Liver (tissue), 9 donors: Measurements from ENCODE around the gene ST3GAL3. TPM values are rescaled to one million over a fixed set of nuclear protein-coding genes. Genes with fewer than 3 reads are reported as not detected.

Experiments
- DNase-seq: peaks from one replicate; pipeline ENCODE4 v3.0.0-alpha.2; 2017; ENCODE audit warnings: low spot score
- H3K27ac ChIP-seq, 2 donors: one replicate each; pipeline ENCODE4 v1.7.0; 2013; ENCODE audit warnings: inconsistent platforms in 2 of 2, low read length in 2 of 2, control low read depth in 1 of 2, low read depth in 1 of 2, mild to moderate bottlenecking in 1 of 2
- H3K27me3 ChIP-seq, 4 donors: one replicate each; pipeline versions ENCODE4 v1.6.1 to v1.7.0; 2013; ENCODE audit warnings: low read length in 3 of 4, inconsistent platforms in 1 of 4, mild to moderate bottlenecking in 1 of 4, moderate library complexity in 1 of 4; ENCODE audit not compliant: control insufficient read depth in 4 of 4, insufficient read depth in 4 of 4
- H3K36me3 ChIP-seq, 4 donors: one replicate each; pipeline versions ENCODE4 v1.6.1 to v1.7.0; 2013; ENCODE audit warnings: low read length in 3 of 4, mild to moderate bottlenecking in 3 of 4, low read depth in 1 of 4, moderate library complexity in 1 of 4; ENCODE audit not compliant: control insufficient read depth in 4 of 4, insufficient read depth in 3 of 4
- H3K4me1 ChIP-seq, 4 donors: one replicate each; pipeline versions ENCODE4 v1.6.1 to v1.7.0; 2013; ENCODE audit warnings: low read length in 3 of 4, mild to moderate bottlenecking in 3 of 4, moderate library complexity in 1 of 4; ENCODE audit not compliant: control insufficient read depth in 4 of 4, insufficient read depth in 4 of 4
- H3K4me3 ChIP-seq, 3 donors: one replicate each; pipeline versions ENCODE4 v1.6.1 to v1.7.0; 2013; ENCODE audit warnings: low read length in 3 of 3, control low read depth in 1 of 3, low read depth in 1 of 3, mild to moderate bottlenecking in 1 of 3
- H3K9ac ChIP-seq, 2 donors: one replicate each; pipeline ENCODE4 v1.7.0; 2013; ENCODE audit warnings: low read length in 2 of 2, mild to moderate bottlenecking in 2 of 2, moderate library complexity in 2 of 2, control low read depth in 1 of 2, low read depth in 1 of 2
- H3K9me3 ChIP-seq, 4 donors: one replicate each; pipeline versions ENCODE4 v1.6.1 to v1.7.0; 2013; ENCODE audit warnings: low read length in 3 of 4; ENCODE audit not compliant: control insufficient read depth in 4 of 4
- EGR1 ChIP-seq, 2 donors: IDR thresholded peaks; 2 replicates each; pipeline ENCODE4 v1.6.1; 2016 to 2018; ENCODE audit warnings: antibody characterized with exemption in 2 of 2, low read depth in 2 of 2
- FOXA1 ChIP-seq: IDR thresholded peaks from 2 replicates; pipeline ENCODE4 v1.6.1; 2016; ENCODE audit warnings: antibody characterized with exemption
- FOXA2 ChIP-seq: IDR thresholded peaks from 2 replicates; pipeline ENCODE4 v1.6.1; 2016; ENCODE audit warnings: antibody characterized with exemption
- GABPA ChIP-seq, 2 donors: IDR thresholded peaks in 1 of 2; conservative IDR thresholded peaks in 1 of 2; 2 replicates each; pipeline ENCODE4 v1.6.1; 2016; ENCODE audit warnings: antibody characterized with exemption in 2 of 2, mild to moderate bottlenecking in 1 of 2, moderate library complexity in 1 of 2
- HNF4A ChIP-seq, 2 donors: conservative IDR thresholded peaks; 2 replicates each; pipeline ENCODE4 v1.6.1; 2016; ENCODE audit warnings: antibody characterized with exemption in 2 of 2, mild to moderate bottlenecking in 2 of 2
- NR2F2 ChIP-seq: IDR thresholded peaks from 2 replicates; pipeline ENCODE4 v1.6.1; 2016; ENCODE audit warnings: antibody characterized with exemption
- RAD21 ChIP-seq, 2 donors: IDR thresholded peaks; 2 replicates each; pipeline ENCODE4 v1.6.1; 2016; ENCODE audit warnings: antibody characterized with exemption in 2 of 2, mild to moderate bottlenecking in 2 of 2
- REST ChIP-seq: IDR thresholded peaks from 2 replicates; pipeline ENCODE4 v1.6.1; 2016; ENCODE audit warnings: antibody characterized with exemption, mild to moderate bottlenecking
- RXRA ChIP-seq, 2 donors: IDR thresholded peaks; 2 replicates each; pipeline ENCODE4 v1.6.1; 2017 to 2018; ENCODE audit warnings: antibody characterized with exemption in 2 of 2, mild to moderate bottlenecking in 1 of 2
- TAF1 ChIP-seq: conservative IDR thresholded peaks from 2 replicates; pipeline ENCODE4 v1.6.1; 2016; ENCODE audit warnings: antibody characterized with exemption, mild to moderate bottlenecking
- WGBS: extraction: QIAGEN DNeasy Blood & Tissue Kit; methylation state at CpG from one replicate; pipeline ENCODE4 v1.1.7; 2013; 5-methylcytosine and 5-hydroxymethylcytosine counted together
- polyA plus RNA-seq, 2 donors: library from polyadenylated mRNA; stranded (reverse) in 1 of 2; unstranded in 1 of 2; fragments of 200-250 nt in 1 of 2; fragments of >200 nt in 1 of 2; fragmentation: Nextera tagmentation in 1 of 2; extraction: Ambion mirVana in 1 of 2; gene quantifications; one replicate each; pipeline versions ENCODE4 v1.2.1 to v1.2.3, GENCODE V29; 2013 to 2015
- total RNA-seq, 2 donors: library from RNA; depleted of rRNA; stranded (reverse); fragments of >200 nt; gene quantifications; one replicate each; pipeline ENCODE4 v1.2.3, GENCODE V29; 2014
- TF ChIP-seq, protein P1 (sequence below): IDR thresholded peaks from 2 replicates; pipeline ENCODE4 v1.6.1; 2016; ENCODE audit warnings: antibody characterized with exemption
- TF ChIP-seq, protein P2 (sequence below): IDR thresholded peaks from 2 replicates; pipeline ENCODE4 v1.6.1; 2016; ENCODE audit warnings: antibody characterized with exemption
- donor health status: healthy.
- donor health status: healthy.
- donor health status: healthy.
- donor health status: healthy.
- donor health status: healthy.

The ST3GAL3 gene
- total and polyA plus RNA-seq, 4 donors = 4.9 to 11.4 (median 8.1) TPM

GRCh38 chr1:43763497-43763973 lies 56.2 kb downstream of the ST3GAL3 start (continued):
- no peak for TF ChIP-seq REST
- TF ChIP-seq FOXA1 = no peak
- peak; percentile 98 to 99 for TF ChIP-seq RAD21 (IDR thresholded peaks at IDR 0.05)
- peak; percentile 29 for TF ChIP-seq FOXA2
- TF ChIP-seq NR2F2 = no peak

GRCh38 chr1:43764581-43764980 lies 57.2 kb downstream of the ST3GAL3 start:
- Histone ChIP-seq H3K36me3 (peaks cover 0 to 1% (median 0%) of the 10 kb centered on the region in 4 donors), H3K9me3 (no peaks in the 10 kb centered on the region), H3K27ac (no peak overlapping the region), H3K4me1 (peaks cover 0 to 10% (median 8%) of the 10 kb centered on the region in 4 donors), H3K9ac (no peak overlapping the region), H3K4me3 (no peak overlapping the region), H3K27me3 (no peaks in the 10 kb centered on the region)
- DNase-seq = no peak
- no peak for TF ChIP-seq HNF4A (conservative IDR thresholded peaks at IDR 0.05)
- no peak for TF ChIP-seq REST
- no peak for TF ChIP-seq GABPA (IDR thresholded peaks at IDR 0.05 in 1 of 2, conservative IDR thresholded peaks at IDR 0.05 in 1 of 2)
- no peak for TF ChIP-seq FOXA1
- TF ChIP-seq TAF1 = no peak
- TF ChIP-seq, protein P1, sequence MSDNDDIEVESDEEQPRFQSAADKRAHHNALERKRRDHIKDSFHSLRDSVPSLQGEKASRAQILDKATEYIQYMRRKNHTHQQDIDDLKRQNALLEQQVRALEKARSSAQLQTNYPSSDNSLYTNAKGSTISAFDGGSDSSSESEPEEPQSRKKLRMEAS = no peak
- TF ChIP-seq, protein P2, sequence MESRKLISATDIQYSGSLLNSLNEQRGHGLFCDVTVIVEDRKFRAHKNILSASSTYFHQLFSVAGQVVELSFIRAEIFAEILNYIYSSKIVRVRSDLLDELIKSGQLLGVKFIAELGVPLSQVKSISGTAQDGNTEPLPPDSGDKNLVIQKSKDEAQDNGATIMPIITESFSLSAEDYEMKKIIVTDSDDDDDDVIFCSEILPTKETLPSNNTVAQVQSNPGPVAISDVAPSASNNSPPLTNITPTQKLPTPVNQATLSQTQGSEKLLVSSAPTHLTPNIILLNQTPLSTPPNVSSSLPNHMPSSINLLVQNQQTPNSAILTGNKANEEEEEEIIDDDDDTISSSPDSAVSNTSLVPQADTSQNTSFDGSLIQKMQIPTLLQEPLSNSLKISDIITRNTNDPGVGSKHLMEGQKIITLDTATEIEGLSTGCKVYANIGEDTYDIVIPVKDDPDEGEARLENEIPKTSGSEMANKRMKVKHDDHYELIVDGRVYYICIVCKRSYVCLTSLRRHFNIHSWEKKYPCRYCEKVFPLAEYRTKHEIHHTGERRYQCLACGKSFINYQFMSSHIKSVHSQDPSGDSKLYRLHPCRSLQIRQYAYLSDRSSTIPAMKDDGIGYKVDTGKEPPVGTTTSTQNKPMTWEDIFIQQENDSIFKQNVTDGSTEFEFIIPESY = no peak
- no peak for TF ChIP-seq EGR1 (IDR thresholded peaks at IDR 0.05; ENCODE audit: low read depth in 2 of 2)
- TF ChIP-seq RXRA (IDR thresholded peaks at IDR 0.05) = no peak
- WGBS = 92% methylated on average over 6 of the region's 6 CpGs
